Cardiac muscle cell (in vitro differentiated cells and primary cell): ENCODE measurements around the gene PGS1. TPM values are rescaled to one million over a fixed set of nuclear protein-coding genes. Genes with fewer than 3 reads are reported as not detected.
"Not testable (repeated sequence)": the region's sequence is repeated elsewhere in the genome, so short reads cannot be mapped to it uniquely, and the experiment has no call there.

Source experiments
- DNase-seq, 2 donors: peaks; one replicate each; pipeline versions ENCODE4 v3.0.0 to v3.0.0-alpha.2; 2010 to 2017; ENCODE audit warnings: low read depth in 1 of 2, low spot score in 1 of 2
- H3K27ac ChIP-seq: fragments of 200-600 bp; sonication (generic); 2 replicates; pipeline ENCODE4 v1.5.1; 2016
- H3K27me3 ChIP-seq: fragments of 200-600 bp; sonication (generic); 2 replicates; pipeline ENCODE4 v1.6.0; 2016; ENCODE audit warnings: control low read depth
- H3K36me3 ChIP-seq: fragments of 200-600 bp; sonication (generic); 2 replicates; pipeline ENCODE4 v1.5.1; 2016; ENCODE audit warnings: control low read depth
- H3K4me1 ChIP-seq: fragments of 200-600 bp; sonication (generic); 2 replicates; pipeline ENCODE4 v1.8.1; 2017; ENCODE audit warnings: low read depth, mild to moderate bottlenecking, mixed run types
- H3K4me3 ChIP-seq: fragments of 200-600 bp; sonication (generic); 2 replicates; pipeline ENCODE4 v1.5.1; 2016; ENCODE audit warnings: mild to moderate bottlenecking
- H3K9me3 ChIP-seq: fragments of 200-600 bp; sonication (generic); 2 replicates; pipeline ENCODE4 v1.5.1; 2017; ENCODE audit warnings: low read depth, mild to moderate bottlenecking, control low read depth
- CTCF ChIP-seq: IDR thresholded peaks from 2 replicates; pipeline ENCODE4 v1.5.1; 2012; ENCODE audit warnings: low read depth, mild to moderate bottlenecking, low read length
- polyA plus RNA-seq: library from polyadenylated mRNA; unstranded; fragments of >200 nt; fragmentation: Nextera tagmentation; extraction: Ambion mirVana; gene quantifications from 2 replicates; pipeline ENCODE4 v1.2.1, GENCODE V29; 2016
- total RNA-seq: library from RNA; depleted of rRNA; stranded (reverse); fragments of >200 nt; gene quantifications from 2 replicates; pipeline ENCODE4 v1.2.3, GENCODE V29; 2016

Gene PGS1
- total and polyA plus RNA-seq, 2 experiments from 2014 or later, result 46.7 to 64.7 TPM

DNA sequence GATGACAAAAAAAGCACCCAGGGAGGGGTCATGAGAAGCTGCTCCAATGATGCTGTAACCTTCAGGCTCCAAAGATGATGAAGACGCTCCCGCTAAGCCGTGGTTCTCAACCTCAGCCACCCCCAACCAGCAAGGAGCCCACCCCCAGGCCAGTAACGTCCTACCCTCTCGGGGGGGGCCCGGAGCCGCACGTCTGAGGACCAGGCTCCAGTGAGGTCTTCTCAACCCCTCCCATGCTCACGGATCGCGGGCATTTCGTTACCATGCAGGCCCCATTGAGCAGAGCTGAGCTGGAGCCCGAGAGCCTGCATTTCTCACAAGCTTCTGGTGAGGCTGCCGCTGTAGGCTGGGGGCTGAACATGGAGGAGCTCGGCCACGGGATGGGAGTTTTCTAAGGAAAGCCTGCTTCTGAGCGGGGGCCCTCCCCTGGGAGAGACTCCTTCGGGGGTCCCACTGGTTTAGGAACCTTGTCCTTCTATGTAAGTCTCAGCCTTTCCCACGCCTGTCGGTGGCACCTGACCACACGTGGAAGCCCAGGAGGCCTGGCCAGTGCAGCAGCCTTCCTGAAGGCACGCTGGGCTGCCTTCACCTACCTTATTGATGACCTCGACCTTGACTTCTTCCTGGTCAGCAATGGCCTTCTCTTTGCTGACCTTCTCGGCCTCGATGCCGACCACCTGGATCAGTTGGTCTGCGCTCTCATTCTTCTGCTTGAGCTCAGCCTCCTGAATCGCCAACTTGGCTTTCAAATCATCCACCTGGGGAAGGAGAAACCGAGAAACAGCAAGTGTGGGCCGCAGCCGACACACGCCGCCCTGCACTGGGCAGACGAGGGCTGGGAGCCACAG lies 82.7 kb downstream of the PGS1 start:
- TF ChIP-seq CTCF, result no peak
- no peak for DNase-seq
- H3K4me1 ChIP-seq, result no peaks in the 10 kb centered on the region
- no peaks in the 10 kb centered on the region for H3K27me3 ChIP-seq
- no peak overlapping the region for H3K27ac ChIP-seq
- no peak overlapping the region for H3K4me3 ChIP-seq
- no peaks in the 10 kb centered on the region for H3K9me3 ChIP-seq
- H3K36me3 ChIP-seq, result no peaks in the 10 kb centered on the region

DNA sequence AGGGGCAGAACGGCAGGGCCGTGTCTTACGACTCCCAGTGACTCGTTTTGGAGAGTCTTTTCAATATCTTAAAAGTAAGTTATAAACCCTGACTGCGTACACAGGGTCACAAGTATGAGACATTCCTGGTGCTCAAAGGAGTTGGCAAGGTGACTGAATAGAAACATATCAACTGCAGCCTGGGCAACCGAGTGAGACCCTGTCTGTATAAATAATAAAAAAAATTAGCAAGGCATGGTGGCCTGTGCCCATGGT lies 83.3 kb downstream of the PGS1 start:
- no peaks in the 10 kb centered on the region for H3K27me3 ChIP-seq
- no peak for TF ChIP-seq CTCF
- H3K4me3 ChIP-seq, result no peak overlapping the region
- no peaks in the 10 kb centered on the region for H3K36me3 ChIP-seq
- H3K27ac ChIP-seq, result no peak overlapping the region
- no peaks in the 10 kb centered on the region for H3K9me3 ChIP-seq
- no peak for DNase-seq
- H3K4me1 ChIP-seq, result no peaks in the 10 kb centered on the region

DNA sequence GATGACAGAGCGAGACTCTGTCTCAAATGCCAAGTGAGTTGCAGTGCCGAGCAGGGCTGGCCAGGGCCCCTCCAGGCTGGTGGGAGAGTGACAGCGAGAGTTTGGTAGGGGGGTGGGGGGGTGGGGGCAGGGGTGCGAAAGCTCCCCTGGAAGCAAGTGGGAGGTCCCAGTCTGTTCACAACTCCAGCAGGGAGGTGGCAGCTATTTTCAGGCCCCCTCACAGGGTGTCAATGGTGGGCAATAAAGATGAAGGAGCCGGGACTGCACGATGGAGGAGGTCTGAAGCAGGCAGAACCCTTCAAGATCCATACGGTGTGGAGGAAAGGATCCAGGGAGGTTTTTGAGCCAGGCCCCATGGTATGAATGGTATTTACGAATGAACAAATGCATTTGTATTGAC lies 83.7 kb downstream of the PGS1 start:
- no peak for DNase-seq
- Histone ChIP-seq H3K9me3 (no peaks in the 10 kb centered on the region), H3K27me3 (no peaks in the 10 kb centered on the region), H3K4me1 (no peaks in the 10 kb centered on the region), H3K27ac (no peak overlapping the region), H3K4me3 (no peak overlapping the region), H3K36me3 (no peaks in the 10 kb centered on the region)
- TF ChIP-seq CTCF, result no peak

DNA sequence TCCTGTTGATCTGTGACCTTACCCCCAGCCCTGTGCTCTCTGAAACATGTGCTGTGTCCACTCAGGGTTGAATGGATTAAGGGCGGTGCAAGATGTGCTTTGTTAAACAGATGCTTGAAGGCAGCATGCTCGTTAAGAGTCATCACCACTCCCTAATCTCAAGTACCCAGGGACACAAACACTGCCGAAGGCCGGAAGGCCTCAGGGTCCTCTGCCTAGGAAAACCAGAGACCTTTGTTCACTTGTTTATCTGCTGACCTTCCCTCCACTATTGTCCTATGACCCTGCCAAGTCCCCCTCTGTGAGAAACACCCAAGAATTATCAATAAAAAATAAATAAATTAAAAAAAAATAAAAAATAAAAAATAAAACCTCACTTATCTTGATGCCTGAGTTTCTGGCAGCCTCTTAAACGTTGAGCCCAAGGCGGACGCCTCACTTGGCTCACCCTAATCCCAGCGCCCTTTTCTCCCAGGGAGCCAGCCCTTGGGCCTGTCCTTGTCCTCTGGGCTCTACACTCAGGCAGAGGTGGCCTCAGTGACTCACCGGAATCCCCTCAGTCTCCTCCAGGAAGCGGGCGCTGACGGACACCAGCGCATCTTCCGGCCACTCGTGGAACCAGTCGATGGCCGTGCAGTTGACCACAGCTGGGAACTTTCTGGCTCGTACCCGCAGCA lies 87.8 kb downstream of the PGS1 start:
- DNase-seq, H3K4me1 ChIP-seq, H3K27me3 ChIP-seq, H3K4me3 ChIP-seq, H3K9me3 ChIP-seq, H3K36me3 ChIP-seq, H3K27ac ChIP-seq: not testable (repeated sequence)

DNA sequence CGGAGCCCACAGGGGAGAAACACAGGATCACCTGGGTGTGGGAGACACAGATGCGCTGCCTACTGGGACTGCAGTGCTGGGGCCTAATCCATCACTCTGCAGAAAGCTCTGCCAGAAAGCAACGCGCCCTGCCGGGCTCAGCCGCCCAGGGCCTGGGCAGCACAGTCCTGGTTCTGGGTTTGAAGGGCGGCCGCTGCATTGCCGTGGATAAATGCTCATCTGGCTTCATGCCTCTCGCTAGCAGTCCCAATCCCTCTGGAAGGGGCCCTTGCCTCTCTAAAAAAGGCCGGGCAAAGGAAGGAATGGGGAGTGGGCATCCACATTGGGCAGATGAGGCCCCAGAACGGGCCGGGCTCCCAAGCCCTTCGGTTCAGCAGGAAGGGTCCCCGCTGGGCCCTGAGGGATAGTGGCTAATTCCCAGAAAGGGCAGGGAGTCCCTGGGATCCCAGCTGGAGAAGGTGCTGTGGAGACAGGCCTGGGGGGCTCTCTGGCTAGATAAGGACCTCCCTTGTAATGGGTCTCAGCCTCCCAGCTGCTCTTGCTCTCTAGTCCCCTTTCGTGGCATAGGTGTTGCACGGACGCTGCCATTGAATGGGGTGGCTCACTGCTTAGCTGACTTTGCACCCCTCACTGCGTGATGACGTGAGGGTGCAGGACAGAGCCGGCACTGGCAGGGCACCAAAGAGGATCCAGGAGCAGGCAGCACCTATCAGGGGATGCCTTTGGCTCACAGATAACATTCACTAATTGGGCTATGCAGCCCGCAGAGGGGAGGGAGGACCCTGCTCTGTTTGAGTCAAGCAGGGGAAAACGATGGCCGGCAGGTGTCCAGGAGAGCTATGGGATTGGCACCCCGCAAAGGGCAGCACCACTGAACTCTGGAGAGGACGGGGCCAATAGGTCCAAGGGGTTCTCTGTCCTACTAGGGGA lies 88.6 kb downstream of the PGS1 start:
- Histone ChIP-seq H3K36me3 (no peaks in the 10 kb centered on the region), H3K27ac (no peak overlapping the region), H3K9me3 (no peaks in the 10 kb centered on the region), H3K27me3 (no peaks in the 10 kb centered on the region), H3K4me1 (no peaks in the 10 kb centered on the region), H3K4me3 (no peak overlapping the region)
- no peak for DNase-seq
- no peak for TF ChIP-seq CTCF

DNA sequence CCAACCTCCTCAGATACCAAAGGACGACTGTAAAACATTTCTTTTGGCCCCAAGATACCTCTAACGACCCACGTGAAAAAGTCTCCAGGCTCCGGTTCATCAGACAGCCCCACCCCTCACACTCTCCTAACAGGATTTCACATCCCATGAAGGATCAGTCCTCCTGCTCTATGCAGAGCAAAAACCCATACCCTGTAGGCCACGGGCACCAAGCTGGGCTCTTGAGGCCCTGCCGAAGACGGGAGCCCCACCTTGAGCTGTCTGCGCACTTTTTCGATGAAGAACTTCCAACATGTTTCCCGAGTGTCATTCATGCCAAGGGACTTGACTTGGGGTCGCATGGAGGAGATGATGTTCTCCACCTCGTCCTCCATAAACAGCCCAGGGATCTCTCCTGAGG lies 89.9 kb downstream of the PGS1 start:
- TF ChIP-seq CTCF, result no peak

More for the DNA sequence above, 89.9 kb downstream of the PGS1 start:
- no peaks in the 10 kb centered on the region for H3K27me3 ChIP-seq
- no peaks in the 10 kb centered on the region for H3K36me3 ChIP-seq
- H3K4me3 ChIP-seq, result no peak overlapping the region
- no peaks in the 10 kb centered on the region for H3K4me1 ChIP-seq
- no peak for DNase-seq
- no peak overlapping the region for H3K27ac ChIP-seq
- no peaks in the 10 kb centered on the region for H3K9me3 ChIP-seq
